Astrocyte (in vitro differentiated cells and primary cell): ENCODE measurements around the gene VIPAS39. TPM values are rescaled to one million over a fixed set of nuclear protein-coding genes. Genes with fewer than 3 reads are reported as not detected.

Experiments
- DNase-seq: peaks from one replicate; pipeline ENCODE4 v3.0.0-alpha.2; 2010; ENCODE audit warnings: low read depth
- FAIRE-seq: peaks from 2 replicates; lab custom pipeline; 2011; peaks lifted over from hg19 to GRCh38; lab: Jason Lieb, UNC
- H2AFZ ChIP-seq: 2 replicates; pipeline ENCODE4 v1.6.0; 2012; ENCODE audit warnings: low read depth, low read length, inconsistent platforms
- H3K27ac ChIP-seq: 2 replicates; pipeline ENCODE4 v1.5.1; 2011; ENCODE audit warnings: low read depth, low read length, inconsistent platforms
- H3K27me3 ChIP-seq: 2 replicates; pipeline ENCODE4 v1.6.0; 2011; ENCODE audit warnings: low read length, inconsistent platforms; ENCODE audit not compliant: insufficient read depth
- H3K36me3 ChIP-seq: 2 replicates; pipeline ENCODE4 v1.5.1; 2011; ENCODE audit warnings: low read length, inconsistent platforms; ENCODE audit not compliant: insufficient read depth
- H3K4me1 ChIP-seq: 2 replicates; pipeline ENCODE4 v1.5.1; 2011; ENCODE audit warnings: low read length, inconsistent platforms; ENCODE audit not compliant: insufficient read depth
- H3K4me2 ChIP-seq: 2 replicates; pipeline ENCODE4 v1.6.0; 2012; ENCODE audit warnings: low read length, inconsistent platforms
- H3K4me3 ChIP-seq: 2 replicates; pipeline ENCODE4 v1.5.1; 2011; ENCODE audit warnings: low read depth, mild to moderate bottlenecking, low read length, inconsistent platforms; ENCODE audit not compliant: insufficient read depth
- H3K79me2 ChIP-seq: 2 replicates; pipeline ENCODE4 v1.6.0; 2012; ENCODE audit warnings: mild to moderate bottlenecking, low read length, inconsistent platforms; ENCODE audit not compliant: insufficient read depth
- H3K9ac ChIP-seq: 2 replicates; pipeline ENCODE4 v1.6.0; 2012; ENCODE audit warnings: mild to moderate bottlenecking, low read length, inconsistent platforms
- H3K9me3 ChIP-seq: 2 replicates; pipeline ENCODE4 v1.5.1; 2012; ENCODE audit warnings: low read depth, mild to moderate bottlenecking, low read length, inconsistent platforms; ENCODE audit not compliant: insufficient read depth
- H4K20me1 ChIP-seq: 2 replicates; pipeline ENCODE4 v1.6.0; 2012; ENCODE audit warnings: low read length, inconsistent platforms; ENCODE audit not compliant: insufficient read depth
- H3K27ac Mint-ChIP-seq: one replicate; pipeline ENCODE4 v1.8.0; 2021; ENCODE audit warnings: mild to moderate bottlenecking, mixed read lengths; ENCODE audit not compliant: unreplicated experiment
- H3K27me3 Mint-ChIP-seq: one replicate; pipeline ENCODE4 v1.8.0; 2021; ENCODE audit warnings: low read depth, mixed read lengths; ENCODE audit not compliant: unreplicated experiment
- H3K36me3 Mint-ChIP-seq: one replicate; pipeline ENCODE4 v1.8.0; 2021; ENCODE audit warnings: low read depth, mixed read lengths; ENCODE audit not compliant: unreplicated experiment
- H3K4me1 Mint-ChIP-seq: one replicate; pipeline ENCODE4 v1.8.0; 2021; ENCODE audit warnings: low read depth, mixed read lengths; ENCODE audit not compliant: unreplicated experiment
- H3K4me3 Mint-ChIP-seq: one replicate; pipeline ENCODE4 v1.8.0; 2021; ENCODE audit warnings: mild to moderate bottlenecking, moderate library complexity, mixed read lengths; ENCODE audit not compliant: unreplicated experiment
- H3K9me3 Mint-ChIP-seq: one replicate; pipeline ENCODE4 v1.8.0; 2021; ENCODE audit warnings: mild to moderate bottlenecking, mixed read lengths; ENCODE audit not compliant: unreplicated experiment
- CTCF ChIP-seq: IDR thresholded peaks from 2 replicates; pipeline ENCODE4 v1.5.1; 2011; ENCODE audit warnings: low read depth, mild to moderate bottlenecking, inconsistent platforms, low read length, moderate library complexity; ENCODE audit not compliant: insufficient read depth
- EZH2 ChIP-seq: IDR thresholded peaks from 2 replicates; pipeline ENCODE4 v1.6.1; 2012; ENCODE audit warnings: mild to moderate bottlenecking, low read length, inconsistent platforms; ENCODE audit not compliant: insufficient read depth
- total RNA-seq: library from RNA; stranded (reverse); gene quantifications from 2 replicates; pipeline ENCODE4 v1.2.1, GENCODE V29; 2021

VIPAS39 gene
- total RNA-seq, 1 donor from 2014 or later, result 22.9 TPM

- H3K4me1 Mint-ChIP-seq, result peaks cover 10% of the 10 kb centered on the region
- no peak overlapping the region for H3K4me3 Mint-ChIP-seq
- no peak overlapping the region for H3K4me2 ChIP-seq
- H2AFZ ChIP-seq, result no peak overlapping the region
- H3K9me3 Mint-ChIP-seq, result peaks cover 2% of the 10 kb centered on the region
- no peaks in the 10 kb centered on the region for H3K36me3 ChIP-seq
- H3K27ac ChIP-seq, result no peak overlapping the region
- no peak overlapping the region for H3K9ac ChIP-seq
- TF ChIP-seq CTCF (no peak), EZH2 (no peak)
- no peak overlapping the region for H3K27ac Mint-ChIP-seq
- H3K4me1 ChIP-seq, result peaks cover 5% of the 10 kb centered on the region
- FAIRE-seq (no peak), DNase-seq (no peak)
- no peaks in the 10 kb centered on the region for H3K9me3 ChIP-seq
- no peaks in the 10 kb centered on the region for H3K79me2 ChIP-seq
- H3K36me3 Mint-ChIP-seq, result no peaks in the 10 kb centered on the region
- H3K27me3 ChIP-seq, result no peaks in the 10 kb centered on the region
- no peak overlapping the region for H3K4me3 ChIP-seq
- H4K20me1 ChIP-seq, result no peaks in the 10 kb centered on the region
- peaks cover 10% of the 10 kb centered on the region for H3K27me3 Mint-ChIP-seq
Observed at GRCh38 chr14:77488558-77488957, 31.2 kb upstream of the VIPAS39 start.

- FAIRE-seq, result peak; percentile 92
- H3K27me3 ChIP-seq, result no peaks in the 10 kb centered on the region
- no peak overlapping the region for H3K4me3 ChIP-seq
- peak overlapping the region; percentile 3 for H3K9ac ChIP-seq
- Mint-ChIP-seq H3K27me3 (peaks cover 10% of the 10 kb centered on the region), H3K36me3 (no peaks in the 10 kb centered on the region), H3K9me3 (peaks cover 2% of the 10 kb centered on the region), H3K4me3 (peak overlapping the region; percentile 66), H3K27ac (peak overlapping the region; percentile 94), H3K4me1 (peaks cover 10% of the 10 kb centered on the region)
- no peak overlapping the region for H3K4me2 ChIP-seq
- H4K20me1 ChIP-seq, result no peaks in the 10 kb centered on the region
- DNase-seq, result peak; percentile 88
- TF ChIP-seq CTCF (no peak), EZH2 (no peak)
- H2AFZ ChIP-seq, result peak overlapping the region; percentile 7
- H3K9me3 ChIP-seq, result no peaks in the 10 kb centered on the region
- H3K36me3 ChIP-seq, result no peaks in the 10 kb centered on the region
- peak overlapping the region; percentile 38 for H3K27ac ChIP-seq
- peaks cover 5% of the 10 kb centered on the region for H3K4me1 ChIP-seq
- no peaks in the 10 kb centered on the region for H3K79me2 ChIP-seq
Observed at GRCh38 chr14:77485901-77486678, 28.7 kb upstream of the VIPAS39 start.

GRCh38 chr14:77485256-77485655 is 27.9 kb upstream of the VIPAS39 start:
- peaks cover 7% of the 10 kb centered on the region for H3K27me3 Mint-ChIP-seq
- no peak overlapping the region for H3K4me3 Mint-ChIP-seq
- Histone ChIP-seq H2AFZ (peak overlapping the region; percentile 24), H3K9me3 (no peaks in the 10 kb centered on the region), H3K9ac (no peak overlapping the region), H3K4me3 (no peak overlapping the region), H4K20me1 (no peaks in the 10 kb centered on the region), H3K36me3 (no peaks in the 10 kb centered on the region), H3K4me2 (no peak overlapping the region), H3K4me1 (peaks cover 5% of the 10 kb centered on the region), H3K27me3 (no peaks in the 10 kb centered on the region), H3K27ac (no peak overlapping the region), H3K79me2 (no peaks in the 10 kb centered on the region)
- no peaks in the 10 kb centered on the region for H3K36me3 Mint-ChIP-seq
- H3K27ac Mint-ChIP-seq, result peak overlapping the region; percentile 94
- peaks cover 10% of the 10 kb centered on the region for H3K4me1 Mint-ChIP-seq
- FAIRE-seq, result no peak
- peaks cover 2% of the 10 kb centered on the region for H3K9me3 Mint-ChIP-seq
- DNase-seq, result no peak
- no peak for TF ChIP-seq CTCF
- TF ChIP-seq EZH2, result no peak
